PC-9 (cell line): ENCODE data around the gene WNT9B.

Source experiments
- EZH2 ChIP-seq: fragments of 200-600 bp; sonication (generic); IDR thresholded peaks from 2 replicates; pipeline ENCODE4 v1.8.0; 2017; ENCODE audit warnings: antibody characterized with exemption, low read depth
- TF ChIP-seq, protein P1 (sequence below): fragments of 200-600 bp; sonication (generic); conservative IDR thresholded peaks from 2 replicates; pipeline ENCODE4 v1.6.1; 2017; ENCODE audit warnings: mixed run types, antibody characterized with exemption, mild to moderate bottlenecking, moderate library complexity

DNA sequence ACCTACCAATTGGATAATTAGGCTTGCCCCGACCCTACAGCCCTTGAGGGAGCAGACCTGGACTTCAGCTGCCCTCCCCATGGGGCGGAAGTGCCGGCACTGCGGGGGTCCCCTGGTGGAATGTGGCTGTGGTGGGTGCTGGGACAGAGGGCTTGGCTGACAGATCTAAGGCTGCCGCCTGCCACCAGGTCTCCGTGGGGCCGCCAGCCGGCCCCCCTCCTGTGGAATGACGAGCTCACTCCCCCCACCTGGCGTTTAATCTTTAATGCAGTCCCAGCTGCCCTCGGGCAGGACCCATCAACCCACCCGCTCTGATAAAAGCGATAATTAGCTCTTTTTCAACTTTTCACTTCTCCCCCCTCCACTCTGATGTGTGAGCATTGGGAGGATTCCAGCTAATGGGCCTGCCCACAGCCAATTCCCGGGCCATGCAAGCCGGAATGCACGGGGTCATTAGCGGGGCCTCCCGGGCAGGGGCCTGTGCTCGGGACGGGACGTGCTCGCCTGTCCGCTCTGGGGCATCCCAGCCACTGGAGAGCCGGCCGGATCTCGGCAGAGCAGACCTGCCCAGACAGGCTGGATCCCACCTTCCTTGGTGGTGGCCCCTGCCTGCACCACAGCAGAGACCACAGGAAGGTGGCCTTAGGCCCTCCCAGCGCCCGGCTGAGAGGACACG, 43.2 kb downstream of the WNT9B start:
- TF ChIP-seq, protein P1, sequence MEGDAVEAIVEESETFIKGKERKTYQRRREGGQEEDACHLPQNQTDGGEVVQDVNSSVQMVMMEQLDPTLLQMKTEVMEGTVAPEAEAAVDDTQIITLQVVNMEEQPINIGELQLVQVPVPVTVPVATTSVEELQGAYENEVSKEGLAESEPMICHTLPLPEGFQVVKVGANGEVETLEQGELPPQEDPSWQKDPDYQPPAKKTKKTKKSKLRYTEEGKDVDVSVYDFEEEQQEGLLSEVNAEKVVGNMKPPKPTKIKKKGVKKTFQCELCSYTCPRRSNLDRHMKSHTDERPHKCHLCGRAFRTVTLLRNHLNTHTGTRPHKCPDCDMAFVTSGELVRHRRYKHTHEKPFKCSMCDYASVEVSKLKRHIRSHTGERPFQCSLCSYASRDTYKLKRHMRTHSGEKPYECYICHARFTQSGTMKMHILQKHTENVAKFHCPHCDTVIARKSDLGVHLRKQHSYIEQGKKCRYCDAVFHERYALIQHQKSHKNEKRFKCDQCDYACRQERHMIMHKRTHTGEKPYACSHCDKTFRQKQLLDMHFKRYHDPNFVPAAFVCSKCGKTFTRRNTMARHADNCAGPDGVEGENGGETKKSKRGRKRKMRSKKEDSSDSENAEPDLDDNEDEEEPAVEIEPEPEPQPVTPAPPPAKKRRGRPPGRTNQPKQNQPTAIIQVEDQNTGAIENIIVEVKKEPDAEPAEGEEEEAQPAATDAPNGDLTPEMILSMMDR: no peak
- no peak for TF ChIP-seq EZH2
